Measurements from ENCODE around the gene EYS. TPM values are rescaled to one million over a fixed set of nuclear protein-coding genes. Genes with fewer than 3 reads are reported as not detected.
"Not testable (repeated sequence)": the region's sequence is repeated elsewhere in the genome, so short reads cannot be mapped to it uniquely, and the experiment has no call there.

The EYS gene
- total RNA-seq, 4 donors from 2014 or later, result under 0.01 TPM; not detected in 3

DNA sequence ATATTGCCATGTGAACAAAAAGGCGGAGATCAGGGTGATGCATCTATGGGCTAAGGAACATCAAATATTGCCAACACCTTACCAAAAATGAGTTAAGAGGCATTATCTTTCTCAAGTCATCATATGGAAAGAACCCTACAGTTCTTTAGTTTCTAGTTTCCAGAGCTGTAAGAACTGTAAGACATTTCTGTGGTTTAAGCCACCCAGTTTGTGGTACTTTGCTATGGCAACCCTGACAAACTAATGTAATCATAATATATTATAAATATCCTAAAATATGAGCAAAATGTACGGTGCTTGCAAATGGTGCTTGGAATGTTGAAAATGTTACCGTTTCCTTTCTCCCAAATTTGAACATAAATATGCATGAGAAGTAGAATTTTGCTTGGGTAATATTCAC lies 1721.8 kb downstream of the EYS start:
- Histone ChIP-seq H3K9me3 (no peaks in the 10 kb centered on the region), H3K27me3 (no peaks in the 10 kb centered on the region), H3K27ac (replicated peaks in 1 of 4) (no peak overlapping the region), H3K4me1 (no peaks in the 10 kb centered on the region), H3K36me3 (no peaks in the 10 kb centered on the region), H3K4me3 (no peak overlapping the region)
- WGBS, result 79% methylated on average over 3 of the region's 3 CpGs
- intact Hi-C loops (cut with DNase I), result no loop called here
- no peak for TF ChIP-seq POLR2AphosphoS5 (IDR thresholded peaks at IDR 0.05)
- no peak for TF ChIP-seq CTCF (IDR thresholded peaks at IDR 0.05)
- TF ChIP-seq POLR2A (IDR thresholded peaks at IDR 0.05; ENCODE audit: low read depth), result no peak
- DNase-seq (ENCODE audit: extremely low spot score), result no peak

GRCh38 chr6:63975699-63976098 lies 1731.3 kb downstream of the EYS start:
- no peaks in the 10 kb centered on the region for H3K4me1 ChIP-seq
- no peaks in the 10 kb centered on the region for H3K27me3 ChIP-seq
- TF ChIP-seq POLR2AphosphoS5 (IDR thresholded peaks at IDR 0.05), result no peak
- no peak for TF ChIP-seq EP300 (IDR thresholded peaks at IDR 0.05)
- TF ChIP-seq POLR2A (IDR thresholded peaks at IDR 0.05; ENCODE audit: low read depth), result no peak
- DNase-seq (ENCODE audit: extremely low spot score), result no peak
- 47% methylated on average over 1 of the region's 1 CpG for WGBS
- H3K36me3 ChIP-seq, result no peaks in the 10 kb centered on the region
- intact Hi-C loops (cut with DNase I), result no loop called here
- no peak overlapping the region for H3K27ac ChIP-seq (replicated peaks in 1 of 4)
- H3K9me3 ChIP-seq, result no peaks in the 10 kb centered on the region
- no peak overlapping the region for H3K4me3 ChIP-seq

DNA sequence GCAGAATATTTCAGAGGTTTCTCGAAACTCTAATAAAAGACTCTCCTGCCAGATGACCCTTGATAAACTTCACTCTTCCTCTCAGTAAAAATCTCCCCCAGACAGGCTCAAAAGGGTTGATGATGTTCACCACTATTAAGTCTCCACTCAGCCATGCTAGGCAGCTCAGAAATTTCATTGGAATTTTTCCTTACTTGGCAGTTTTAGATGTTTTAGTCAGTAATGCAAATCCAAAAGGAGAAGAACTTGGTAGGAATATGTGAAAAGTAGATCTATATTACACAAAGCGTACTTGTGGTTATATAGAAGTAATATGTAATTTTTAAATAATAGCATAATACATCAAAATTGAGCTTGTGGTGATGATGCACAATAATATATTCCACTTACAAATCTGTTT lies 1738.4 kb downstream of the EYS start:
- DNase-seq (ENCODE audit: extremely low spot score), result no peak
- 88% methylated on average over 2 of the region's 2 CpGs for WGBS
- no peaks in the 10 kb centered on the region for H3K4me1 ChIP-seq
- no peaks in the 10 kb centered on the region for H3K27me3 ChIP-seq
- H3K27ac ChIP-seq (replicated peaks in 1 of 4), result no peak overlapping the region
- no peak overlapping the region for H3K4me3 ChIP-seq
- no peaks in the 10 kb centered on the region for H3K36me3 ChIP-seq
- intact Hi-C loops (cut with DNase I), result no loop called here
- TF ChIP-seq CTCF (IDR thresholded peaks at IDR 0.05) (no peak), POLR2A (IDR thresholded peaks at IDR 0.05; ENCODE audit: low read depth) (no peak), EP300 (IDR thresholded peaks at IDR 0.05) (no peak), POLR2AphosphoS5 (IDR thresholded peaks at IDR 0.05) (no peak)
- no peaks in the 10 kb centered on the region for H3K9me3 ChIP-seq

DNA sequence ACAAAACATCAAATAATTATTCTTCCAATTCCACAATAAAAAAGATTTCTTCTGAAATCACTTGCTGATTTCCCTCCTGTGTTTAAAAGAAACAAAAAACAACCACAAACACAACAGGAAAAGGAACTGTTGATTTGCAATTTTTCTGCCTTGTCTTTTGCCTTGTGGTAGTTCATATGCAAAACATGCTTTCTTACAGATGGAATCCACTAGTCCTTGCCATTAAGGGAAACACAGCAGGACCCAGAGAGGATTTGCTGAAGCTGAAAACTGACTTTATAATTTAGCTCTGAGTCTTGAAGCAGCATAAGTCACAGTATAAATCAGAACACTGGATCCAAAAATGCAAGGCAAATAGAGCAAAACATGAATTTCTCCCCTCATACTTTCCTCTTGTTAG lies 1742.7 kb downstream of the EYS start:
- Histone ChIP-seq H3K27me3 (no peaks in the 10 kb centered on the region), H3K4me3 (no peak overlapping the region), H3K36me3 (no peaks in the 10 kb centered on the region), H3K4me1 (no peaks in the 10 kb centered on the region), H3K27ac (replicated peaks in 1 of 4) (no peak overlapping the region), H3K9me3 (no peaks in the 10 kb centered on the region)
- TF ChIP-seq CTCF (IDR thresholded peaks at IDR 0.05) (no peak), POLR2AphosphoS5 (IDR thresholded peaks at IDR 0.05) (no peak), POLR2A (IDR thresholded peaks at IDR 0.05; ENCODE audit: low read depth) (no peak), EP300 (IDR thresholded peaks at IDR 0.05) (no peak)
- no peak for DNase-seq (ENCODE audit: extremely low spot score)
- intact Hi-C loops (cut with DNase I), result no loop called here

DNA sequence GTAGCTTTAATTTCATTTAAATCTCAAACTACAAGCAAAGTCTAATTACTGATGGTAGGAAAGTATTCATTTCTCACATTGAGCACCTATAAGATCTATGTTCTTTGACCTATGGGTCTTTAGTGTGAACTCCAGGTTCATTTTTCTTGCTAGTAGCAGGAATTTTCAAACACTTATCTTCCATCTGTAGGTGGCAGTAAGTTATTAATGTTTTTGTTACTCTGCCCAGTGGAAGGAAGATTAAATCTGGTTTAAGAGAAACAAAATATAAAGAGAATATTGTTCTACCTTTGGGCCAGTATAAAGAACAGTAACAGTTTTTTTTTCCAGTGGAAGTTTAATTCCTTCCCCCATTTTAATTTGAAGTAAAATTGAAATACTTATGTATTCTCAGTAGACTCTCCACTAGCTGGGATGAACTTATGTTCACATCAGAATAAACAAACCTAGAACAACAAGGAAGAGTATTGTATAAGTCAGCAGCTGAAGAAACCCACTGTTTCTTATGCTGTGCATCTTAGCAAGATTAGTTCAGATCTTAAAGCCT lies 1743.2 kb downstream of the EYS start:
- DNase-seq (ENCODE audit: extremely low spot score), result no peak
- TF ChIP-seq POLR2A (IDR thresholded peaks at IDR 0.05; ENCODE audit: low read depth), result no peak
- TF ChIP-seq POLR2AphosphoS5 (IDR thresholded peaks at IDR 0.05), result no peak
- no peak for TF ChIP-seq EP300 (IDR thresholded peaks at IDR 0.05)
- TF ChIP-seq CTCF (IDR thresholded peaks at IDR 0.05), result no peak
- H3K4me1 ChIP-seq, result no peaks in the 10 kb centered on the region
- H3K4me3 ChIP-seq, result no peak overlapping the region
- no peaks in the 10 kb centered on the region for H3K36me3 ChIP-seq
- intact Hi-C loops (cut with DNase I), result no loop called here
- no peak overlapping the region for H3K27ac ChIP-seq (replicated peaks in 1 of 4)
- H3K9me3 ChIP-seq, result no peaks in the 10 kb centered on the region
- H3K27me3 ChIP-seq, result no peaks in the 10 kb centered on the region

- DNase-seq (ENCODE audit: extremely low spot score); H3K4me1 ChIP-seq; H3K36me3 ChIP-seq; H3K27me3 ChIP-seq; H3K4me3 ChIP-seq; H3K27ac ChIP-seq (replicated peaks in 1 of 4); intact Hi-C loops (cut with DNase I); H3K9me3 ChIP-seq: not testable (repeated sequence)
- 52% methylated on average over 3 of the region's 3 CpGs for WGBS
Observed at GRCh38 chr6:63953336-63954021, 1753.5 kb downstream of the EYS start.
